ENCODE results near the gene C17orf78. TPM values are rescaled to one million over a fixed set of nuclear protein-coding genes. Genes with fewer than 3 reads are reported as not detected.
A peak's percentile ranks its signal among the peaks of the same experiment; 100 is the strongest.

C17orf78 gene
- total RNA-seq, 1 experiment from 2014 or later, result not detected

GRCh38 chr17:37373530-37374159 lies 2.1 kb upstream of the C17orf78 start:
- BruUV-seq (replicated peaks), result no TSS peak
- Histone ChIP-seq H2AFZ (ENCODE audit: low read depth, low read length, poor library complexity, severe bottlenecking) (no peak overlapping the region), H3K79me2 (ENCODE audit: insufficient read depth, low read length) (no peaks in the 10 kb centered on the region), H3K4me3 (replicated peaks in 1 of 2; ENCODE audit: low read depth in 1 of 2, low read length in 2 of 2) (no peak overlapping the region), H3K27ac (ENCODE audit: low read depth, low read length) (no peak overlapping the region), H4K20me1 (ENCODE audit: insufficient read depth) (no peaks in the 10 kb centered on the region), H3K4me1 (ENCODE audit: control insufficient read depth in 1 of 2, insufficient read depth in 2 of 2, low read length in 2 of 2) (peaks cover 0 to 5% of the 10 kb centered on the region in 2 experiments; a peak in 2 of 4 replicates), H3K27me3 (ENCODE audit: insufficient read depth, low read length) (no peaks in the 10 kb centered on the region), H3K4me2 (ENCODE audit: low read length) (peak overlapping the region; percentile 20), H3K36me3 (ENCODE audit: control insufficient read depth in 1 of 2, insufficient read depth in 2 of 2, low read length in 2 of 2) (no peaks in the 10 kb centered on the region), H3K9ac (ENCODE audit: low read length) (no peak overlapping the region), H3K9me3 (ENCODE audit: control insufficient read depth in 1 of 2, insufficient read depth in 1 of 2, low read depth in 1 of 2, low read length in 2 of 2) (no peaks in the 10 kb centered on the region), H3K9me2 (ENCODE audit: insufficient read depth) (no peaks in the 10 kb centered on the region)
- CTCF ChIA-PET, result interaction anchor here (0.6 to 2.0 kb wide), 34 partner anchors 9 to 772 kb away, joined by 3 to 32 read pairs (median 4); partner anchors contain the start of genes MRM1 and SYNRG
- DNase-seq (ENCODE audit: low read depth, low spot score), result peak; percentile 76
- RAD21 ChIA-PET (ENCODE audit: low non-redundant PET in 1 of 2, low total read pairs in 2 of 2, uncharacterized antibody in 2 of 2, unreplicated experiment in 2 of 2), result interaction anchor here (0.6 to 1.0 kb wide), 6 partner anchors 24 to 442 kb away, joined by 3 to 5 read pairs (median 3); partner anchors contain the start of gene SYNRG (in 1 of the 2)
- intact Hi-C loops (cut with micrococcal nuclease), result loop anchor here (1.0 kb wide), 3 partner anchors 24 to 744 kb away; no protein-coding TSS in a partner anchor
- ATAC-seq, result peak; percentile 98
- POLR2A ChIA-PET, result interaction anchor here (1.0 kb wide), 3 partner anchors 15 to 27 kb away, joined by 3 to 11 read pairs (median 3); no protein-coding TSS in a partner anchor
- TF ChIP-seq, protein P1, sequence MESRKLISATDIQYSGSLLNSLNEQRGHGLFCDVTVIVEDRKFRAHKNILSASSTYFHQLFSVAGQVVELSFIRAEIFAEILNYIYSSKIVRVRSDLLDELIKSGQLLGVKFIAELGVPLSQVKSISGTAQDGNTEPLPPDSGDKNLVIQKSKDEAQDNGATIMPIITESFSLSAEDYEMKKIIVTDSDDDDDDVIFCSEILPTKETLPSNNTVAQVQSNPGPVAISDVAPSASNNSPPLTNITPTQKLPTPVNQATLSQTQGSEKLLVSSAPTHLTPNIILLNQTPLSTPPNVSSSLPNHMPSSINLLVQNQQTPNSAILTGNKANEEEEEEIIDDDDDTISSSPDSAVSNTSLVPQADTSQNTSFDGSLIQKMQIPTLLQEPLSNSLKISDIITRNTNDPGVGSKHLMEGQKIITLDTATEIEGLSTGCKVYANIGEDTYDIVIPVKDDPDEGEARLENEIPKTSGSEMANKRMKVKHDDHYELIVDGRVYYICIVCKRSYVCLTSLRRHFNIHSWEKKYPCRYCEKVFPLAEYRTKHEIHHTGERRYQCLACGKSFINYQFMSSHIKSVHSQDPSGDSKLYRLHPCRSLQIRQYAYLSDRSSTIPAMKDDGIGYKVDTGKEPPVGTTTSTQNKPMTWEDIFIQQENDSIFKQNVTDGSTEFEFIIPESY (IDR thresholded peaks at IDR 0.05; ENCODE audit: extremely low read depth, insufficient replicate concordance, low read length), result no peak
- no peak for TF ChIP-seq EGR1 (IDR thresholded peaks at IDR 0.05; ENCODE audit: low read depth)
- TF ChIP-seq EZH2 (IDR thresholded peaks at IDR 0.05), result no peak
- no peak for TF ChIP-seq ZNF274 (IDR thresholded peaks at IDR 0.05; ENCODE audit: low read depth, low read length)
- no peak for TF ChIP-seq FOSL1 (IDR thresholded peaks at IDR 0.05; ENCODE audit: low read depth)
- peak; percentile 58 for TF ChIP-seq YY1 (IDR thresholded peaks at IDR 0.05; ENCODE audit: extremely low read depth, insufficient replicate concordance, low read depth, low read length)
- no peak for TF ChIP-seq SP1 (IDR thresholded peaks at IDR 0.05; ENCODE audit: low read depth)
- TF ChIP-seq, protein P2, sequence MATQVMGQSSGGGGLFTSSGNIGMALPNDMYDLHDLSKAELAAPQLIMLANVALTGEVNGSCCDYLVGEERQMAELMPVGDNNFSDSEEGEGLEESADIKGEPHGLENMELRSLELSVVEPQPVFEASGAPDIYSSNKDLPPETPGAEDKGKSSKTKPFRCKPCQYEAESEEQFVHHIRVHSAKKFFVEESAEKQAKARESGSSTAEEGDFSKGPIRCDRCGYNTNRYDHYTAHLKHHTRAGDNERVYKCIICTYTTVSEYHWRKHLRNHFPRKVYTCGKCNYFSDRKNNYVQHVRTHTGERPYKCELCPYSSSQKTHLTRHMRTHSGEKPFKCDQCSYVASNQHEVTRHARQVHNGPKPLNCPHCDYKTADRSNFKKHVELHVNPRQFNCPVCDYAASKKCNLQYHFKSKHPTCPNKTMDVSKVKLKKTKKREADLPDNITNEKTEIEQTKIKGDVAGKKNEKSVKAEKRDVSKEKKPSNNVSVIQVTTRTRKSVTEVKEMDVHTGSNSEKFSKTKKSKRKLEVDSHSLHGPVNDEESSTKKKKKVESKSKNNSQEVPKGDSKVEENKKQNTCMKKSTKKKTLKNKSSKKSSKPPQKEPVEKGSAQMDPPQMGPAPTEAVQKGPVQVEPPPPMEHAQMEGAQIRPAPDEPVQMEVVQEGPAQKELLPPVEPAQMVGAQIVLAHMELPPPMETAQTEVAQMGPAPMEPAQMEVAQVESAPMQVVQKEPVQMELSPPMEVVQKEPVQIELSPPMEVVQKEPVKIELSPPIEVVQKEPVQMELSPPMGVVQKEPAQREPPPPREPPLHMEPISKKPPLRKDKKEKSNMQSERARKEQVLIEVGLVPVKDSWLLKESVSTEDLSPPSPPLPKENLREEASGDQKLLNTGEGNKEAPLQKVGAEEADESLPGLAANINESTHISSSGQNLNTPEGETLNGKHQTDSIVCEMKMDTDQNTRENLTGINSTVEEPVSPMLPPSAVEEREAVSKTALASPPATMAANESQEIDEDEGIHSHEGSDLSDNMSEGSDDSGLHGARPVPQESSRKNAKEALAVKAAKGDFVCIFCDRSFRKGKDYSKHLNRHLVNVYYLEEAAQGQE (IDR thresholded peaks at IDR 0.05; ENCODE audit: low read depth), result no peak
- TF ChIP-seq JUND (IDR thresholded peaks at IDR 0.05), result no peak
- no peak for TF ChIP-seq CBX3 (IDR thresholded peaks at IDR 0.05; ENCODE audit: low read depth)
- TF ChIP-seq ELF1 (IDR thresholded peaks at IDR 0.05; ENCODE audit: borderline replicate concordance, low read depth), result no peak
- no peak for TF ChIP-seq POLR2AphosphoS5 (IDR thresholded peaks at IDR 0.05; ENCODE audit: low read depth, low read length)
- TF ChIP-seq ZFX (IDR thresholded peaks at IDR 0.05), result no peak
- TF ChIP-seq SRF (IDR thresholded peaks at IDR 0.05; ENCODE audit: low read depth), result no peak
- TF ChIP-seq SIN3A (IDR thresholded peaks at IDR 0.05; ENCODE audit: low read depth), result no peak
- TF ChIP-seq EZH2phosphoT487 (IDR thresholded peaks at IDR 0.05; ENCODE audit: borderline replicate concordance), result no peak
- TF ChIP-seq RAD21 (IDR thresholded peaks at IDR 0.05; ENCODE audit: low read depth), result peak; percentile 99
- TF ChIP-seq POLR2A (IDR thresholded peaks at IDR 0.05; ENCODE audit: borderline replicate concordance, extremely low read depth, insufficient read depth, insufficient read length), result no peak
- TF ChIP-seq CTCF (IDR thresholded peaks at IDR 0.05 in 2 of 3, conservative IDR thresholded peaks at IDR 0.05 in 1 of 3; ENCODE audit: borderline replicate concordance in 1 of 3, insufficient read depth in 1 of 3, low read depth in 2 of 3, low read length in 2 of 3), result peak; percentile 99 to 100 (median 100)
- TF ChIP-seq, protein P3, sequence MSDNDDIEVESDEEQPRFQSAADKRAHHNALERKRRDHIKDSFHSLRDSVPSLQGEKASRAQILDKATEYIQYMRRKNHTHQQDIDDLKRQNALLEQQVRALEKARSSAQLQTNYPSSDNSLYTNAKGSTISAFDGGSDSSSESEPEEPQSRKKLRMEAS (IDR thresholded peaks at IDR 0.05), result peak; percentile 43; the same call in 1 of the 2 replicates

Data from HCT116 (cell line).